Smooth muscle cell (in vitro differentiated cells): ENCODE results near the gene SNAP25. TPM values are rescaled to one million over a fixed set of nuclear protein-coding genes. Genes with fewer than 3 reads are reported as not detected.

Source experiments
- DNase-seq: peaks from one replicate; lab custom pipeline; 2025; ENCODE audit not compliant: unreplicated experiment; lab: John Stamatoyannopoulos, UW
- H2AFZ ChIP-seq: fragments of 200-600 bp; sonication (generic); 2 replicates; pipeline ENCODE4 v1.6.0; 2016; ENCODE audit warnings: antibody characterized with exemption, low read depth, mild to moderate bottlenecking
- H3F3A ChIP-seq: fragments of 200-600 bp; sonication (generic); 2 replicates; pipeline ENCODE4 v1.6.0; 2017; ENCODE audit warnings: antibody characterized with exemption, low read depth
- H3K27ac ChIP-seq: fragments of 200-600 bp; sonication (generic); 2 replicates; pipeline ENCODE4 v1.5.1; 2016; ENCODE audit warnings: low read depth, mild to moderate bottlenecking
- H3K27me3 ChIP-seq: fragments of 200-600 bp; sonication (generic); 2 replicates; pipeline ENCODE4 v1.6.1; 2016; ENCODE audit warnings: low read depth, mild to moderate bottlenecking
- H3K36me3 ChIP-seq: fragments of 200-600 bp; sonication (generic); 2 replicates; pipeline ENCODE4 v1.5.1; 2016; ENCODE audit warnings: low read depth
- H3K4me1 ChIP-seq: fragments of 200-600 bp; sonication (generic); 2 replicates; pipeline ENCODE4 v1.5.1; 2016; ENCODE audit warnings: low read depth
- H3K4me2 ChIP-seq: fragments of 200-600 bp; sonication (generic); 2 replicates; pipeline ENCODE4 v1.6.0; 2016; ENCODE audit warnings: mild to moderate bottlenecking
- H3K4me3 ChIP-seq: fragments of 200-600 bp; sonication (generic); 2 replicates; pipeline ENCODE4 v1.5.1; 2016; ENCODE audit warnings: mild to moderate bottlenecking
- H3K79me2 ChIP-seq: fragments of 200-600 bp; sonication (generic); 2 replicates; pipeline ENCODE4 v1.6.0; 2016; ENCODE audit warnings: low read depth, mild to moderate bottlenecking
- H3K9ac ChIP-seq: fragments of 200-600 bp; sonication (generic); 2 replicates; pipeline ENCODE4 v1.6.0; 2016; ENCODE audit warnings: low read depth
- H3K9me3 ChIP-seq: fragments of 200-600 bp; sonication (generic); replicated peaks from 2 replicates; pipeline ENCODE4 v1.5.1; 2016; ENCODE audit warnings: low read depth
- H4K20me1 ChIP-seq: fragments of 200-600 bp; sonication (generic); 2 replicates; pipeline ENCODE4 v1.6.0; 2016; ENCODE audit warnings: low read depth
- WGBS: methylation state at CpG from one replicate; pipeline ENCODE4 v1.1.7; 2016; ENCODE audit warnings: low lambda C conversion rate; 5-methylcytosine and 5-hydroxymethylcytosine counted together
- polyA plus RNA-seq: library from polyadenylated mRNA; unstranded; fragments of >200 nt; fragmentation: Nextera tagmentation; extraction: Ambion mirVana; gene quantifications from 2 replicates; pipeline ENCODE4 v1.2.1, GENCODE V29; 2016
- total RNA-seq: library from RNA; depleted of rRNA; stranded (reverse); fragments of >200 nt; gene quantifications from 2 replicates; pipeline ENCODE4 v1.2.3, GENCODE V29; 2014
- TF ChIP-seq, protein P1 (sequence below): fragments of 200-600 bp; sonication (generic); IDR thresholded peaks from 2 replicates; pipeline ENCODE4 v1.5.1; 2017; ENCODE audit warnings: borderline replicate concordance, mild to moderate bottlenecking, antibody characterized with exemption; ENCODE audit not compliant: insufficient read depth, poor library complexity, severe bottlenecking

SNAP25 gene
- total and polyA plus RNA-seq, 2 experiments from 2014 or later: 4.9 to 5.4 TPM

DNA sequence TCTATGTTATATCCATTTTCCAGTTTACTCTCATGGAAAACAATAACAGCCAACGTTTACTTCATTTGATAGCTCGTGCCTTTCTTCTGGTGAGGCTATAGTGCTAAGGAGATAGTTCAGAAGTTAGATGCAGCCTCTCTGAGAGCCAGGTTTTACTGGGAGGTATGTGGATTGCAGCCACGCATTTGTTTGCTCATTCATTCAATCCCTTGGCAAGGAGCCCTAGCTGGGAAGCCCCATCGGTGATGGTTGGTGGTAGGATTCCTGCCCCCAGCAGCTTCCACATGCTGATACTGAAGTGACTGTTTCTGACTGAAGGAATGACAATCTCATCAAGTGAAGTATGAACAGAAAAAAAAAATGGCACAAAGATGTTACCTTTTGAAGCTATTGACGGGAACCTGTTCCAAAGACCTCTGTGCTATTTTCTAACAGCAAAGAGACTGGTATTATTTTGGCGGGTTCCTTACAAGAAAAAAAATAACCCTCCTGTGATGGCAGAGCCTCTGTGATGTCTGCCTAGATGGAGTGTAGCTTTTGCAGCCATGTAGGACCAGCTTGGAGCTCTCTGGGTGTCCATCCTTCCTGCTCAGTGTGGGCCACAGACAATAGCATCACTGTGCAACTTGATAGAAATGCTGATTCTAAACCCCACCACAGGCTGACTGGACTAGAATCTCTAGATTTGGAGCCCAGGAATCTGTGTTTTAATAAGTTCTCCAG lies 30.6 kb downstream of the SNAP25 start:
- DNase-seq: no peak
- 70% methylated on average over 6 of the region's 6 CpGs for WGBS
- Histone ChIP-seq H3K4me3 (no peak overlapping the region), H4K20me1 (peaks cover 2% of the 10 kb centered on the region), H2AFZ (no peak overlapping the region), H3K27ac (no peak overlapping the region), H3F3A (no peaks in the 10 kb centered on the region), H3K36me3 (no peaks in the 10 kb centered on the region), H3K4me1 (no peaks in the 10 kb centered on the region), H3K79me2 (no peaks in the 10 kb centered on the region), H3K4me2 (no peak overlapping the region), H3K27me3 (no peaks in the 10 kb centered on the region), H3K9ac (no peak overlapping the region), H3K9me3 (no peaks in the 10 kb centered on the region)
- TF ChIP-seq, protein P1, sequence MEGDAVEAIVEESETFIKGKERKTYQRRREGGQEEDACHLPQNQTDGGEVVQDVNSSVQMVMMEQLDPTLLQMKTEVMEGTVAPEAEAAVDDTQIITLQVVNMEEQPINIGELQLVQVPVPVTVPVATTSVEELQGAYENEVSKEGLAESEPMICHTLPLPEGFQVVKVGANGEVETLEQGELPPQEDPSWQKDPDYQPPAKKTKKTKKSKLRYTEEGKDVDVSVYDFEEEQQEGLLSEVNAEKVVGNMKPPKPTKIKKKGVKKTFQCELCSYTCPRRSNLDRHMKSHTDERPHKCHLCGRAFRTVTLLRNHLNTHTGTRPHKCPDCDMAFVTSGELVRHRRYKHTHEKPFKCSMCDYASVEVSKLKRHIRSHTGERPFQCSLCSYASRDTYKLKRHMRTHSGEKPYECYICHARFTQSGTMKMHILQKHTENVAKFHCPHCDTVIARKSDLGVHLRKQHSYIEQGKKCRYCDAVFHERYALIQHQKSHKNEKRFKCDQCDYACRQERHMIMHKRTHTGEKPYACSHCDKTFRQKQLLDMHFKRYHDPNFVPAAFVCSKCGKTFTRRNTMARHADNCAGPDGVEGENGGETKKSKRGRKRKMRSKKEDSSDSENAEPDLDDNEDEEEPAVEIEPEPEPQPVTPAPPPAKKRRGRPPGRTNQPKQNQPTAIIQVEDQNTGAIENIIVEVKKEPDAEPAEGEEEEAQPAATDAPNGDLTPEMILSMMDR: no peak

DNA sequence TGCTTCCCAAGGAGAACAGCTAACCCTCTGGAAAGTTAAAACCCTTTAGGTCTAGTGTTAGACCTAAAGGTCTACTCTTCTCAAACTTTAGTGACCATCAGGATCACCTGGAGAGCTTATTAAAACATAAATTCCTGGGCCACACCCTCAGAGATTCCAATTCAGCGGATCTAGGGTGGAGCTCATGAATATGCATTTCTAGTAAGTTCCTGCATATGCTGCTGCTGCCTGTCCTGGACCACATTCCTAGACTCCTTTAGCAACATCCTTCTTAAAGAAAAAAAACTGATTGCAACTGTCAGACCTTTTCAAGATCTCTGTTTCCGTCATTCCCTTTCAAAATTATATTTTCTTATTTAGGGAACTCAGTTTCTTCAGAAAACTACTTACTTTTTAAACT lies 31.2 kb downstream of the SNAP25 start:
- DNase-seq: no peak
- Histone ChIP-seq H3K36me3 (no peaks in the 10 kb centered on the region), H2AFZ (no peak overlapping the region), H3F3A (no peaks in the 10 kb centered on the region), H3K79me2 (no peaks in the 10 kb centered on the region), H3K9ac (no peak overlapping the region), H3K4me2 (no peak overlapping the region), H4K20me1 (no peaks in the 10 kb centered on the region), H3K27ac (no peak overlapping the region), H3K9me3 (no peaks in the 10 kb centered on the region), H3K4me3 (no peak overlapping the region), H3K27me3 (no peaks in the 10 kb centered on the region), H3K4me1 (no peaks in the 10 kb centered on the region)
- 82% methylated on average over 2 of the region's 2 CpGs for WGBS
- TF ChIP-seq, protein P1: no peak

DNA sequence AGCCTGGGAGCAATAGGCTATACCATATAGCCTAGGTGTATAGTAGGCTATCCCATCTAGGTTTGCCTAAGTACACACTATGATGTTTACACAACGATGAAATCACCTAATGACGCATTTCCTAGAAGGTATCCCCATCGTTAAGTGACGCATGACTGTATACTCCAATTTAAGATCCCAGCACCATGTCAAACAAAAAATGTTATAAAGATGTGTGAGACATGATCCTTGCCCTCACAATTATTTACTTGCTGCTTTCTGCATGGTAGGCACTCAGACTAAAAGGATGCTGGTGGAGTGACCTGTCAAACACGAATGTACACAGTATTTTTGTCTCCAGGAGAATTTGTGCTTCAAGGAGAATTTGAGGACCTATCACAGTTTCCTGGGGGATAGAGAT lies 32.3 kb downstream of the SNAP25 start:
- no peak overlapping the region for H3K9ac ChIP-seq
- H2AFZ ChIP-seq: no peak overlapping the region
- TF ChIP-seq, protein P1: no peak
- no peaks in the 10 kb centered on the region for H3K9me3 ChIP-seq
- no peaks in the 10 kb centered on the region for H3F3A ChIP-seq
- H3K79me2 ChIP-seq: no peaks in the 10 kb centered on the region
- no peak overlapping the region for H3K27ac ChIP-seq
- no peak overlapping the region for H3K4me3 ChIP-seq
- no peaks in the 10 kb centered on the region for H3K36me3 ChIP-seq
- DNase-seq: no peak
- no peak overlapping the region for H3K4me2 ChIP-seq
- H3K4me1 ChIP-seq: no peaks in the 10 kb centered on the region
- 90% methylated on average over 5 of the region's 5 CpGs for WGBS
- H4K20me1 ChIP-seq: no peaks in the 10 kb centered on the region
- no peaks in the 10 kb centered on the region for H3K27me3 ChIP-seq

DNA sequence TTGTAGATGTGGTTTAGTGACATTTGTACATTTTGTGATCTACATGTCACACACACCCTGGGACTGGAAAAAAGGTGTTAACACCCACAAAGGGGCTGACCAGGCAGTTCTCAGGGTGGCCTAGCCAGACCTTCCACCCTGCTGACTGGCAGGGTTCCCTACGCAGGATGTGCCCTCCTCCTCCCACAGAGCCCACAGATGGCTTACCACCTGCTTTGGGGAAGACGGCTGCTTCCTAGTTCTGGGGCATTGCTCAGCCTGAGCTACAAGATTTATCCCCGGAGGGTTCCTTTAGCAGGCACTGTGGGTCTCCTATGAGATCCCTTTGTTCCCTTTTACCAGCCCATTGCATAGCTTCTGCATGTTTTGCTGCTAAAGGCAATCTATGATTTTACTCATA lies 35.1 kb downstream of the SNAP25 start:
- H3K4me2 ChIP-seq: no peak overlapping the region

More for the DNA sequence above, 35.1 kb downstream of the SNAP25 start:
- TF ChIP-seq, protein P1: no peak
- no peak overlapping the region for H3K4me3 ChIP-seq
- H3K27ac ChIP-seq: no peak overlapping the region
- H3K9ac ChIP-seq: no peak overlapping the region
- DNase-seq: no peak
- H3K4me1 ChIP-seq: no peaks in the 10 kb centered on the region
- no peaks in the 10 kb centered on the region for H3K36me3 ChIP-seq
- 93% methylated on average over 3 of the region's 3 CpGs for WGBS
- no peak overlapping the region for H2AFZ ChIP-seq
- H3F3A ChIP-seq: no peaks in the 10 kb centered on the region
- H3K9me3 ChIP-seq: no peaks in the 10 kb centered on the region
- no peaks in the 10 kb centered on the region for H3K79me2 ChIP-seq
- no peaks in the 10 kb centered on the region for H3K27me3 ChIP-seq
- no peaks in the 10 kb centered on the region for H4K20me1 ChIP-seq
